Posterior vena cava (tissue), 2 donors: Measurements from ENCODE around the gene IER5. TPM values are rescaled to one million over a fixed set of nuclear protein-coding genes. Genes with fewer than 3 reads are reported as not detected.
A peak's percentile ranks its signal among the peaks of the same experiment; 100 is the strongest.
"Not testable (repeated sequence)": the region's sequence is repeated elsewhere in the genome, so short reads cannot be mapped to it uniquely, and the experiment has no call there.

Source experiments
- DNase-seq: peaks from one replicate; pipeline ENCODE4 v3.0.0-alpha.2; 2020; ENCODE audit warnings: low spot score
- intact Hi-C, 2 donors: fragments of 100-400 bp; cut with DNase I; formaldehyde crosslinking; loops; one replicate each; pipeline versions ENCODE4 v1.14.1 to v1.14.2; 2022 to 2023
- total RNA-seq, 2 donors: library from RNA; stranded (reverse); fragmentation: NEBNext Ultra II Directional; extraction: Animal tissue kit (Norgen Biotek cat#: 25700); gene quantifications; one replicate each; pipeline ENCODE4 v1.2.1, GENCODE V29; 2021
- donor health status: DM: yes; HTN: yes; CAD: no.
- donor health status: DM: yes; HTN: yes; CAD: no.

IER5 gene
- total RNA-seq, 2 donors from 2014 or later = 12.0 to 27.3 TPM

DNA sequence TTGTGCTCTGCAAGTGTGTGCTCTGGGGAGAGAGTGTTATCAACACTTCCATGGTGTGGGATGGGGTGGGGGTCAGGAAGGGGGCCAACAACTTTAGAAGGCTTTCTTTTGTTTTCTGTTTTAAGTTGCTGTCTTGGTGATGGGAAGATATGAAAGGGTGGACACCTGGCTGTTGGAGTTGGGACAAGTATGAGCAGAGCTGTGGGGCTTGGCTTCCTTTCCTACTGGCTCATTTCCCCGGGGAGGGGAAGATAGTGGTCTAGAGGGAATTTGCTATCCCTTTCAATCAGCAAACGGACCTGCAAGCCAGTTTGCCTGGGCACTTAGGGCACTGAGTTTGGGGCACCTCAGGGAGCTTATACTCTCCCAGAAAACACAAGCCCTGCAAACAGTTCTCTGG, 19.2 kb downstream of the IER5 start:
- intact Hi-C loops = no loop called here
- DNase-seq = no peak

GRCh38 chr1:181108304-181108867, 19.9 kb downstream of the IER5 start:
- intact Hi-C loops = no loop called here
- no peak for DNase-seq

DNA sequence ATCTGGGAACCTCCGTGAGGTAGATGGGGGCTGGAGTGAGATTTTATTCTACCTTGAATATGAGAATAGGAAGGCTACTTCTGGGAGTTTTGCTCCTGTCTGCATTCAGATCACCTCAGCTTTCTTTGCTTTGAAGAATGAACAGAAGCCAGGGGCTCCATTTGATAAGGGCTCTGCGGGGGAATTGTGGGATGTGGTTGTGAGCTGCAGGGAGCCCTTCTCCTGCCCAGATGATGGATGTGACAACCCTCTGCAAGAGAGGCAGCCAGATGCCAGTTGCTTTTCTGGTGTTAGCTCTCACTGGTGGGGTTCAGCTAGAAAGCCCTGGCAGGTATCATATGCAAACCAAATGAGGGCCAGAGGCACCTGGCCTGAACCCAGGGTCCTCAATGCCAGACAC, 21.5 kb downstream of the IER5 start:
- DNase-seq = no peak
- intact Hi-C loops = no loop called here

GRCh38 chr1:181111559-181111958, 23.1 kb downstream of the IER5 start:
- no peak for DNase-seq
- intact Hi-C loops = no loop called here

DNA sequence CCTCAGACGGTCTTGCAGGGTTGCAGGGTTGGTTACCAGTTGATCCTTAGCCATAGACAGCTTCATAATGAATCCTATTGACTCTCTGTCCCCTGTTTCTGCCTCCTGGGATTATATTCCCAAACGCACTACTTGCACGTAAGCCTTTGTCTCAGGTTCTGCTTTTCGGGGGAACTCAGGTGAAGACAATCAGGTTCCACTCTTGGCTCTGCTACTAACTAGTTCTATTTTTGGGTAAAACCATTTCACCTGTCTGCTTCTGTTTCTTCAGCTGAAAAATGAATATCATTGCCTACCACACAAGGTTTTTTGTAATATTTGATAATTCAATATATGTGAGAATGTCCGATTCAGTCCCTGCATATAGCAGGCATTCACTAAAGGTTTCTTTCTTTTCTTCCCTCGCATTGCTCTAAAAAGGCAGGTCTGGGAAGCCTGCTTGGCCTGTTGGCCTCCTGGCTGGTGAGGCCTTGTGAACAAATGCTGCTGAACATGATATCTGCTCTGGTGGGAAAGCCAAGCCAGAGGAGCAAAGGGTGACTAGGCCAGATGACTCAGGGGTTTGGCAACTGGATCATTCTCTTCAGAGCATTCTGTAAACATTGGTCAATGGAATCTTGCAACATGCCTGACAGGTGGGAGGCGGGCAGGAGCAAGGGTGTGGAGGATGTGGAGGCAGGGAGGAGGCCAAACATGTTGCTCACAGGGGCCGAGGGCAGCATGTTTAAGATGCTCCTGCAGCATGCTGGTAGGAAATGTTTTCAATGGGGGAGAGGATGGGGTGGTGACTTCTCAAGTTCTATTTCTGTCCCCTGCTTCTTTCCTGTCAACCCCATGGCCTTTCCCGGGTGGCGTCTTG, 23.8 kb downstream of the IER5 start:
- peak; percentile 92 for DNase-seq
- intact Hi-C loops = no loop called here

GRCh38 chr1:181113059-181113641, 24.6 kb downstream of the IER5 start:
- no peak for DNase-seq
- intact Hi-C loops = no loop called here

DNA sequence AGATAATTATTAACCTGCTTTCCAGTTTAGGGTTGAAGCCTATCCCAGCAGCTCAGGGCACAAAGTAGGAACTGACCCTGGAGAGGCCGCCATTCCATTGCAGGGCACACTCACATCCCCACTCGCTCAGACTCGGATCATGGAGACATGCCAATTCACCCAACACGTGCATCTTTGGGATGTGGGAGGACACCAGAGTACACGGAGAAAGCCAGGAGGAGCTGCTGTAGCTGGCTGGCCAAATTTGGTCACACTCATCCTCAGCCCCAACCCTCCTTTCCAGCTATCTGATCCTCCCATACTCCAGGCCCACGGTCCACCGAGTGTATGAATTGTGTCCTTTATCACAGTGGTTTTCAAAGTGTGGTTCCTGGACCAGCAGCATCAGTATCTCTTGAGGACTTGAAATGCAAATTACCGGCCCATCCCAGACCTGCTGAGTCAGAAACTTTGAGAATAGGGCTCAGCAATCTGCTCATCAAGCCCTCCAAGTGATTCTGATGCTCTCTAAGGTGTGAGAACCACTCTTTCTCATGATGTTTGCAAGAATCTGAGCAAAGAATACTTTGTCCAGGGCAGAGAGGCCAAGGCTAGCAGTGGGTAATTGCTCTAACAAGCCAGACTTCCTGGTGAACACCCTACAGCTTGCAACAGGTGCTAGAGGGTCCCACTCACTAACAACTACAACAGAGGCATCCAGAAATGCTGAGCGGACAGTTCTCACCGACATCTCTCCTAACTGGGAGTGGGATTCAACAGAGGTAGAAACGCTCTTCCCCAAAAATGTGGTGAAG, 26.3 kb downstream of the IER5 start:
- intact Hi-C loops = no loop called here
- no peak for DNase-seq

- DNase-seq = no peak
- intact Hi-C loops = no loop called here
Measured at GRCh38 chr1:181115368-181115684, 26.8 kb downstream of the IER5 start.

GRCh38 chr1:181115971-181116370, 27.5 kb downstream of the IER5 start:
- intact Hi-C loops, DNase-seq: not testable (repeated sequence)

GRCh38 chr1:181116819-181117390, 28.4 kb downstream of the IER5 start:
- intact Hi-C loops = no loop called here

GRCh38 chr1:181117648-181118449, 29.3 kb downstream of the IER5 start:
- intact Hi-C loops = no loop called here
- no peak for DNase-seq

More at GRCh38 chr1:181116819-181117390, 28.4 kb downstream of the IER5 start:
- no peak for DNase-seq

DNA sequence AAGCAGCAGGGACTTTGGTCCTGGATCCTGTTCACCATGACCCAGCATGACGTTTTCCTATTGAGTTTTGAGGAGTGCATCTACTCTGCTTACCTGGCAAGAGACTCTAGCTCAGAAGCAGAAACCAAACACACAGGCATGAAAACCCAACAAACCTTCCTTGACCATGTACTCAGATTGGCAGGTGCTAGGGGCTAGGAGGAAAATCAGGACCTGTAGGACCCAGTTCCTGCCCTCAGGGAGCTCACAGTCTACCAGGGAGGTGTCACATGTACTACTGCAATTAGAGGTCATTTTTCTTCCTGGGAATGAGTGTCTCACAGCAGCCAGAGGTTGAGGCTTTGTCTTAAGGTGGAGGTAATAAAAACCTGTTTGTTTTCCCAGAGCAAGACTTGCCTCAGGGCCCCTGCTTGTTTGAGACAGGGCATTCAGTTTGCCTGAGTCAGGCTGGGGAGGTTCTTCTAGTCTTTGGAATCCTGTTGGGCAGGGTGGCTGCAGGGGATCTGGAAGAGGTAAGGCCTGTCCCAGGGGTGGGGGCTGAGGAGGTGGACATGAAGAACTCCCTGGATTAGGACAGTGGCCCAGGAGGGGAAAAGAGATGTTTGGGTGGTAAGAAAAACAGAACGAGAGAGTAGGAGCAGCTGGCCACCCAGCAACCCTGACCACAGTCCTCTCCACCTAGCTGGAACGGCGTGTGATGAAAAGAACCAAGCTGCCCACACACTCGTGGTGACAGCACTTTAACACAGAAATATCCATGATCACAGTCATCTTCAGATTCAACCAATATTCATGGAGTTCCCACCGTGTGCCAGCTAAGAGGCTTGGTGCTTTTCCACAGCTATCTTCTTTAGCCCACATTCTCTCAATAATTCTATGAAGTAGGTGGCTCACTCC, 30.8 kb downstream of the IER5 start:
- no peak for DNase-seq
- intact Hi-C loops = no loop called here

GRCh38 chr1:181120924-181121323, 32.4 kb downstream of the IER5 start:
- intact Hi-C loops = no loop called here
- no peak for DNase-seq

- intact Hi-C loops = no loop called here
- no peak for DNase-seq
Measured at GRCh38 chr1:181121498-181121897, 33.0 kb downstream of the IER5 start.

DNA sequence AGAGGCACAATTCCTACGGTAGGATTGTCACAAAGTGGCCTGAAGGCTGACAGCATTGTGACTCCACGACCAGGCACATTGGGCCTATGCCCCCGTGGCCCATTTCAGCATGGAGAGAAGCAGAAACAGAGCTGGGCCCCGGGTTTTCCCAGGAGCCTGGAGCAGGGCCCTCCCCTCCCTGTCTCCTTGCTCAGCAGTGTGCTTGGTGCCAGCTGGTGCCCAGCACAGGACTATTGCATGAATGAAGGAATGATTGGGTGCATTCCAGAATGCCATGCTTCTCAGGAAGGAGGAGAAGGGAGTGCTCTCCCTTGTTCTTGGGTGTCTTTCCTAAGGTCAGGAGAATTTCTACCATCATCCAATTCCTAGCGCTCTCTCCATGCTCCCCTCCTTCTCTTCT, 33.7 kb downstream of the IER5 start:
- intact Hi-C loops = no loop called here
- no peak for DNase-seq

GRCh38 chr1:181123173-181123572, 34.7 kb downstream of the IER5 start:
- intact Hi-C loops = no loop called here
- no peak for DNase-seq

- intact Hi-C loops = no loop called here
- no peak for DNase-seq
Measured at GRCh38 chr1:181124291-181124751, 35.8 kb downstream of the IER5 start.

DNA sequence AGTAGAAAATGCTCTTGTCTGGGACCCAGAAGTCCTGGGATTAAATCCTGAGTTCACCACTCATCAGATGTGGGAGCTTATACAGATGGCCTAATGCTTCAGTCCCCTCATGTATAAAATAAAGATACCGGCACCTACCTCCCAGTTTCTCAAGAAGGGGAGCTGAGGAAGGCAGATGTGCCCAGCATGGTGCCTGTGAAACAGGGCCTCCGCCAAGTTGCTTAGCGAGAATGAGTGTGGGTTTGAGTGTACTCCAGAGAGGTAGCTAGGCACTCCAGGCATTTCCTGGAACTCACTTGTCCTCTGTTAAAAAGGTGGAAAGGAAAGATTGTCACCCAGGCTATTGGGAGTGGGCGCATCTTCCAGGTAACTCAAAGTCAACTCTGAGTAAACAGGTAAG, 37.8 kb downstream of the IER5 start:
- DNase-seq = no peak

More for the DNA sequence above, 37.8 kb downstream of the IER5 start:
- intact Hi-C loops = loop anchor here in 1 of 2 donors (2.0 kb wide), 2 partner anchors 25 to 27 kb away; no protein-coding TSS in a partner anchor
